OCI-LY3 (cell line): Measurements from ENCODE around the gene XCL2.

ENCODE experiments used
- H2AFZ ChIP-seq: fragments of 200-600, 300-600 bp; shearing (Covaris generic); 2 replicates; pipeline ENCODE4 v1.6.0; 2014; ENCODE audit warnings: antibody characterized with exemption, low read depth, low read length
- H3K27ac ChIP-seq: fragments of 200-600, 300-600 bp; sonication (generic); 2 replicates; pipeline ENCODE4 v1.5.1; 2014; ENCODE audit warnings: mild to moderate bottlenecking, low read length, moderate library complexity, mixed read lengths
- H3K27me3 ChIP-seq: fragments of 200-600, 300-600 bp; sonication (generic); 2 replicates; pipeline ENCODE4 v1.6.1; 2014; ENCODE audit warnings: low read depth, low read length, mixed read lengths
- H3K36me3 ChIP-seq: fragments of 200-600, 300-600 bp; sonication (generic); replicated peaks from 2 replicates; pipeline ENCODE3; 2014; ENCODE audit warnings: low read depth, low read length, mixed read lengths
- H3K4me1 ChIP-seq: fragments of 300-600, 200-600 bp; sonication (generic); 2 replicates; pipeline ENCODE4 v1.6.1; 2014; ENCODE audit warnings: low read length, mixed read lengths
- H3K4me2 ChIP-seq: fragments of 200-600, 300-600 bp; sonication (generic); 2 replicates; pipeline ENCODE4 v1.6.1; 2014; ENCODE audit warnings: low read length, mixed read lengths
- H3K4me3 ChIP-seq: fragments of 300-600, 200-600 bp; sonication (generic); 2 replicates; pipeline ENCODE4 v1.5.1; 2014; ENCODE audit warnings: antibody characterized with exemption, mild to moderate bottlenecking, low read length, moderate library complexity
- H3K79me2 ChIP-seq: fragments of 300-600, 200-600 bp; shearing (Covaris generic); 2 replicates; pipeline ENCODE4 v1.6.1; 2014; ENCODE audit warnings: mild to moderate bottlenecking, low read length, mixed read lengths
- H3K9ac ChIP-seq: fragments of 300-600, 200-600 bp; shearing (Covaris generic); 2 replicates; pipeline ENCODE4 v1.6.0; 2014; ENCODE audit warnings: mild to moderate bottlenecking, low read length, moderate library complexity
- H3K9me3 ChIP-seq: fragments of 200-600, 300-600 bp; shearing (Covaris generic); 2 replicates; pipeline ENCODE4 v1.6.1; 2014; ENCODE audit warnings: low read length, mixed read lengths; ENCODE audit not compliant: insufficient read depth
- H4K20me1 ChIP-seq: fragments of 200-600, 300-600 bp; sonication (generic); 2 replicates; pipeline ENCODE4 v1.6.1; 2016; ENCODE audit warnings: low read length, mixed read lengths; ENCODE audit not compliant: insufficient read depth
- EZH2phosphoT487 ChIP-seq: fragments of 200-600 bp; shearing (Covaris generic); IDR thresholded peaks from 2 replicates; pipeline ENCODE4 v1.6.1; 2018; ENCODE audit warnings: antibody characterized with exemption, mixed run types, low read depth
- TF ChIP-seq, protein P1 (sequence below): fragments of 200-600, 300-600 bp; sonication (generic); IDR thresholded peaks from 2 replicates; pipeline ENCODE4 v1.5.1; 2014; ENCODE audit warnings: antibody characterized with exemption, low read length, low read depth

The XCL2 gene

GRCh38 chr1:168491527-168492164 is 52.2 kb downstream of the XCL2 start:
- H3K79me2 ChIP-seq = no peaks in the 10 kb centered on the region
- H3K4me3 ChIP-seq = no peak overlapping the region
- no peak overlapping the region for H2AFZ ChIP-seq
- no peak overlapping the region for H3K4me2 ChIP-seq
- no peaks in the 10 kb centered on the region for H3K9me3 ChIP-seq
- H3K9ac ChIP-seq = no peak overlapping the region
- H4K20me1 ChIP-seq = no peaks in the 10 kb centered on the region
- no peaks in the 10 kb centered on the region for H3K36me3 ChIP-seq
- no peak for TF ChIP-seq EZH2phosphoT487
- TF ChIP-seq, protein P1, sequence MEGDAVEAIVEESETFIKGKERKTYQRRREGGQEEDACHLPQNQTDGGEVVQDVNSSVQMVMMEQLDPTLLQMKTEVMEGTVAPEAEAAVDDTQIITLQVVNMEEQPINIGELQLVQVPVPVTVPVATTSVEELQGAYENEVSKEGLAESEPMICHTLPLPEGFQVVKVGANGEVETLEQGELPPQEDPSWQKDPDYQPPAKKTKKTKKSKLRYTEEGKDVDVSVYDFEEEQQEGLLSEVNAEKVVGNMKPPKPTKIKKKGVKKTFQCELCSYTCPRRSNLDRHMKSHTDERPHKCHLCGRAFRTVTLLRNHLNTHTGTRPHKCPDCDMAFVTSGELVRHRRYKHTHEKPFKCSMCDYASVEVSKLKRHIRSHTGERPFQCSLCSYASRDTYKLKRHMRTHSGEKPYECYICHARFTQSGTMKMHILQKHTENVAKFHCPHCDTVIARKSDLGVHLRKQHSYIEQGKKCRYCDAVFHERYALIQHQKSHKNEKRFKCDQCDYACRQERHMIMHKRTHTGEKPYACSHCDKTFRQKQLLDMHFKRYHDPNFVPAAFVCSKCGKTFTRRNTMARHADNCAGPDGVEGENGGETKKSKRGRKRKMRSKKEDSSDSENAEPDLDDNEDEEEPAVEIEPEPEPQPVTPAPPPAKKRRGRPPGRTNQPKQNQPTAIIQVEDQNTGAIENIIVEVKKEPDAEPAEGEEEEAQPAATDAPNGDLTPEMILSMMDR = no peak
- H3K27ac ChIP-seq = no peak overlapping the region
- H3K27me3 ChIP-seq = peaks cover 9% of the 10 kb centered on the region; the same call in 1 of the 2 replicates
- H3K4me1 ChIP-seq = no peaks in the 10 kb centered on the region
